Bladder microvascular endothelial cell (primary cell): ENCODE measurements around the gene GARIN1A. TPM values are rescaled to one million over a fixed set of nuclear protein-coding genes. Genes with fewer than 3 reads are reported as not detected.

Source experiments
- total RNA-seq: library from RNA; depleted of rRNA; stranded (reverse); fragments of >200 nt; gene quantifications from 2 replicates; pipeline ENCODE4 v1.2.3, GENCODE V29; 2014

Gene GARIN1A
- total RNA-seq = 0.16 and 0.25 TPM in 2 replicates

DNA sequence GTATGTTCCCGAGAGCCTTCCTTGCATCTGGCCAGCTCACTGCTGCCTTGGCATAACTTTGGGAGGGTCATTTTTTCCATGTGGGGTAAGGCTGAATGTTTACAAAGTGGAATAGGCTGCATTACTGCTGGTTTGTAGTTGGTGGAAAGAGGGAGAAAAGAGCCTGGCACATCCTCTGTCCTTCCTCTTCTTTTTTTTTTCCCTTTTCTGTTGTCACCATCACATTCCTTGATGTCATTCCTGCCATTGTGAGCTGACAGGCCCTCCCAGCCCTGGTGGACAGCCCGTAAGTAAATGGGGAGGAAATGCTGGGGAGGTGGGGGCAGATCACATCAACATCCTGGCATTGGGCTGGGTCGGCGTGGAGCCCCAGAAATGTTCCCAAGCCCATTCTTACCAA lies at the start of gene GARIN1A:
Gene GARIN1A (plus strand): TSS at position 301 of the 400 bp plus-strand sequence. CDS start 106 bp downstream, outside the sequence.

Other genes with a start within 250 kb of the GARIN1A start
- 6.8 and 10.7 TPM in 2 replicates for gene HILPDA, start 216.4 kb upstream of the GARIN1A start, total RNA-seq
- gene METTL2B, start 195.5 kb upstream of the GARIN1A start, total RNA-seq = 19.8 and 33.4 TPM in 2 replicates
- 232 and 653 TPM in 2 replicates for gene CALU, start 67.1 kb downstream of the GARIN1A start, total RNA-seq
- 1.1 TPM in 1 of 2 replicates, not detected in the other for gene OPN1SW, start 103.5 kb downstream of the GARIN1A start, total RNA-seq
- gene CCDC136, start 119.7 kb downstream of the GARIN1A start, total RNA-seq = 0.49 and 2.1 TPM in 2 replicates
- 69.6 and 348 TPM in 2 replicates for gene FLNC, start 158.1 kb downstream of the GARIN1A start, total RNA-seq
- 70.9 and 75.5 TPM in 2 replicates for gene ATP6V1F, start 190.6 kb downstream of the GARIN1A start, total RNA-seq
- not detected in 2 replicates for gene KCP, start 238.4 kb downstream of the GARIN1A start, total RNA-seq